COLO829 (cell line): ENCODE measurements around the gene CYSTM1.
A peak's percentile ranks its signal among the peaks of the same experiment; 100 is the strongest.

Experiments used
- DNase-seq: peaks from one replicate; pipeline ENCODE4 v3.0.0; 2012; ENCODE audit warnings: low spot score

CYSTM1 gene

GRCh38 chr5:140213370-140213983 lies 38.5 kb downstream of the CYSTM1 start:
- no peak for DNase-seq

- DNase-seq: no peak
Measured at GRCh38 chr5:140214831-140215230, 39.8 kb downstream of the CYSTM1 start.

GRCh38 chr5:140215276-140215675 lies 40.3 kb downstream of the CYSTM1 start:
- DNase-seq: no peak

GRCh38 chr5:140216478-140217074 lies 41.6 kb downstream of the CYSTM1 start:
- DNase-seq: no peak

- no peak for DNase-seq
Measured at GRCh38 chr5:140217299-140218026, 42.5 kb downstream of the CYSTM1 start.

DNA sequence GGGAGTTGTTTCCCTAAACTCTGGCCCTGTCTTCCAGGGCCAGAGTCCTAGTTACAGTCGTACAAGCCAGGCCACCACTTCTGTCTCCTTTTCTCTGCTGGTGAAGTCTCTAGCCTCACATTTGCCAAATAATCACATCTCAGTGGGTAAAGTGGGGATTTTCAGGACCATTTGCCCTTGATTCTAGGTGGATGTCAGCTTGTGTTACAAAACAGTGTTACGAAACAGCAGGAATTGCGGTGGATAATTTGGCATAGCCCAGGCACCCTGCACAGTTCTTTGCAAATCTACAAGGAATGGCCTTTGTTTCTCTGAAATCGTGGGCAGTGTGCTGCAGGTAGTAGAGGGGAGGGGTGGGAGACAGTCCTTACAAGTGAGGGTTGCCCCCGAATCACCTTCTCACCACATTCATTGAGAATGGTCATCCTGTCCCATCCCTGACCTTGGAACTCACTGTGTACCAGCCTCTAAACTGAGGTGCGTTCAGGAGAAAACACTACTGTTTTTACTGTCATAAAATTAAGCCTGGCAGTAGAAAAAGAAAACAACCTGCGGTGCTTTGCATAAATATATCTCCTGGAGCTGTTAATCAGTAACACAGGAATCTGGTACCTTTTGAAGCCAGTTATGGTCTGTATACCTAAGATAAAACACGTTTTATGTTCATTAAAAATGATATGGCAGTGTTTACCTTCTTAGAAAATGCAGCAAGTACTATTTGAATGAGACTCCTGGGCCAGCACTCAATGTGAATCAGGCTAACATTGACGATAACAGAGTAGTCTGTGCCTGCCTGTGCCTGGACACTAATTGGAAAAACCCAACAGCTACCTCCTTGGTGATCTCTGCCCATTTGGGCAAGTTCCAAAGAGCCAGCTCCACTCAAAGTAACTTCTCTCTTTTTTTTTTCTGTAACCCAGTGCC lies 44.3 kb downstream of the CYSTM1 start:
- DNase-seq: no peak

DNA sequence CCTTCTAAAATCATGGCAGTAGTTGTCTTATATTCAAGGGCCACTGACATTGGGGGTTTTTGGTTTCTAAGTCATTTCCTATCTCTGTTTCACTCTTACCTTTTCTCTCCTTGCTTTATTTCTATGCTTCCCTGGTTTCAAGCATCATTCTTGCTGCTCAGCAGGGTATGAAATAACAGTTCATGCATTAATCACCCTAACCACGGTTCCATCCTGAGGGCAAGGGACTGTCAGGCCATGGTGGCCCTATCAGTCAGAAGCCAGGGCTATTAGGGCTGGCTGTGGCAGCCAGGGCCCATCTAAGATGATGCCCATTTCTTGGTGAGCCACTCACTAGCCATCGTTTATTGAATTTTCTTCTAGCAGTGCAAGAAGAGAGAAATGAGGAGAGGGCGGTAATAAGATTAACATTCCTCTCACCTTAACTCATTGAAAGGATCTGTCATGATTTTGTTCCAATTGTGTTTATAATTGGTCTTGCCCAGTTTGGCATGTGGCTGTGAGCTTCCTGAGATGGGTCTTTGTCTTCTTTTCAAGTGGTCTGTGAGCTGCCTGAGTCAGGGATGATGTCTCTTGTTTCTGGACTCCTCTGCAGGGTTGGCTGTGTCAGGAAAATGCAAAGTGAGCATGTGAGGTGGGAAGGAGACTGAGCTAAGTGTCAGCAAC lies 45.2 kb downstream of the CYSTM1 start:
- peak; percentile 18 for DNase-seq

DNA sequence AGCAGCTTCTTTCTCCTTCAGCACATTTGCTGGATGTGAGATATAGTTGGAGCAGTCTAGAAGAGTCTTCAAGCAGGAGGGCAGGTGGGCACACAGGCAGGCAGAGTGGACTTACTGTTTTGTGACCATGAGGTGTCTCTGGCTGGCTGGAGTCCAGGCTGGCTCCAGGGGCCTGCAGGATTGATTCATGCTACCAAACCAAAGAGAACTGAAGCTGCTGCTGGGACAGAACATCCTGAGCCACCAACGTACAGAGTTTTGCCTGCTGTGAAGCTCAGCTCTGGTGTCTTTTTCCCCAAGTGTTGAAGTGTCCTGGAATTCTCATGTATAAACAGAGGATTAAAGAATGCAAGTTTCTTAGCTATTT lies 45.7 kb downstream of the CYSTM1 start:
- no peak for DNase-seq

GRCh38 chr5:140221697-140222223 lies 46.8 kb downstream of the CYSTM1 start:
- DNase-seq: peak; percentile 51

DNA sequence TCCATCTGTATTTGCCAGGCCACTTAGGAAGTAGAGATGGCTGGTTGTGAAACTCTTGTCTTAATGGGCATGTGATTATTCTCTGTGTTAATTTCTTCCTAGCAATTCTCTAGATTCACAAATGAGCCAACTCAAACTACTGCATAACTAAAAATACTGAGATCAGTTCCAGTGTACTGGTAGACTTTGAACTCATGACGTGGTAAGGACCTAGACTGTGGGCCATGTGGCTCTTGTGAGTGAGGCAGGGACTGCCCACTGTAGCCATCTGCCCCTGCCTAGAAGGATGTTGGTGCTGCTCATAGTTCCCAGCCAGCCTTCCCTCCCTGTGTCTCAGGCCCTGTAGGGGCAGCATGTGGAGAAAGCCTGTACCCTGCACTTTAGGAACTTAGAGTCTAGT lies 47.4 kb downstream of the CYSTM1 start:
- DNase-seq: no peak

- DNase-seq: no peak
Measured at GRCh38 chr5:140223567-140223966, 48.6 kb downstream of the CYSTM1 start.

DNA sequence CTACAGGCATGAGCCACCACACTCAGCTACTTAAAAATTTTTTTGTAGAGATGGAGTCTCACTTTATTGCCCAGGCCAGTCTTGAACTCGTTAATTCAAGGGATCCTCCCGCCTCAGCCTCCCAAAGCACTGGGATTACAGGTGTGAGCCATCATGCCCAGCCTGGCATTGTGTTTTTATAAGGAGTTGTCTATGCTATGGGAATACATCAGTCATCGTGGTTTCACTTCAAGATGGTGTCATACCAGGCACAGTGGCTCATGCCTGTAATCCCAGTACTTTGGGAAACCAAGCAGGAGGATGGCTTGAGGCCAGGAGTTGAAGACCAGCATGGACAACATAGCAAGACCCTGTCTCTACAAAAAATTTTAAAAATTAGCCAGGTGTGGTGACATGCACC lies 49.7 kb downstream of the CYSTM1 start:
- no peak for DNase-seq

GRCh38 chr5:140225396-140225795 lies 50.4 kb downstream of the CYSTM1 start:
- no peak for DNase-seq

DNA sequence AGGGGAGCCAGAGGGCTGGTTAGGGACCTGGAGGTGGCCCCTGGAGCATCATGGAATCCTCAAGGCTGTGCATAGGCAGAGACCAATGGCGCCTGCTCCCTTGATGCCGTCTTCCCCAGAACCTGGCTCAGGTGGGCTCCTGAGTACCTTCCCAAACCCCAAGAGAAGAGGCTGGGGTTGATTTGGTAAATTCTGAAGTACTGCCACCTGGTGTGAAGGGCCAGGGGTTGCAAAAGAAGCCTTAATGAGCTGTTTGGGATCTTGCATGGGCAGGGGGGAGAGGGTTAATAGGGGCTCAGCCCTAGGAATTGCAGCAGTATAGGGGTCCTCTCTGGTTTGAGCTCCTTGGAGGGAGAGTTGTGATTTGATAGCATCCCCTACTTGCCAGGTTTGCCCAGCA lies 52.1 kb downstream of the CYSTM1 start:
- DNase-seq: no peak

DNA sequence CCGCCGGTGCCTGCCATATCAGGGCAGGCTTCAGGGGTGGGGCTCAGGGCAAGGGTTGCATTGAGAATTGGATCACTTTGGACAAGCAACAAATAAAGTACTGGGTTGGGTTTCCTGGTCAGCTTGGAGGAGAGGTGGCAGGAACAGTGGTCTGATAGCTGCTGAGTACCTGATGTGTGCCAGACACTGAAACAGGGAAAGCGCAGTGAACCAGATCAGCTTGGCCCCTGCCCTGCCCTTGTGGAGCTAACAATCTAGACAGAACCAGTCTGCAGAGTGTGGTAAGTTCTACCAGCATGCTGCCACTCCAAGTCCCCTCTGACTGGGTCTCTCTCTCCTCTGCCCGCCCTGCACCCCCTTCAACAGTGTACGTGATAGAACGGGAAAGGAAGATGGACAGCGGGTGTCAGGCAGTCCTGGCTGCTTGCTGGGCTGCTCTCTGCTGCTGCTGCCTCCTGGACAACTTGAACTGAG lies 53.4 kb downstream of the CYSTM1 start:
- DNase-seq: no peak

DNA sequence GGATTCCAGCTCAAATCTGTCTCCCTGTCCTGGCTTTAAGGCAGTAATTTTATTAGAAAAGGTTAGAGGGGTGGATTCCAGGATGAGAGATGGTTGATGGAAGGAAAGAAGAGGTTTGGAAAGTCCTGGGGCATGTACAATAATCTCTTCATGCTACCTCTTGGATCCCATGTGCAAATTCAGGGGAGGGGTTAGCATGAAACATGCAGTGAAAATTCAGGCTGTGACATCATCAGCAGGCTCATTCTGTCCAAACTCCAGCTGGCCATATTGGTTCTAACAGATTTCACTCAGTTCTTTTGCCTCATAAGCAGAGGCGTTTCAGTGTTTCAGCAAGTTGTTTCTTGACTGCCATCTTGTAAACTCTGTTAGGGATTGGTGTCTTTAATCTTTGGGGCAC lies 55.4 kb downstream of the CYSTM1 start:
- DNase-seq: no peak

DNA sequence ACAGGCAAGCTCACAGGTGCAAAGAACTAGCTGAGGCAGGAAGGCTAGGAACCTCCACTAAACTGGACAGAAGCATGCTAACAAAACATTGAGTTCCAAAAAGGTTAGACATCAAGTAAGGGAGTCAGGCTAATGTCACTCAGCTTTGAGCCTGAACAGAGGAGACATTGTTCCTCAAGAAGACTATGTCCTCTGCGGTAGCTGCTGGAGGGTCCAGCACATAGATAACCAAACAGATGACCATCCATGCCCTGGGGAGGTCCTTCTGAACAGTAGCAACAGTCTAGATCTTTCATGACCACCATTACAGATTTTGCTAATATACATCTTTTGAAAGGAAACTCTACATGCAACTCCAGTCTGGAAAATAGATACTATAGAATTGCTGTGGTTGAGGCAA lies 57.7 kb downstream of the CYSTM1 start:
- DNase-seq: peak; percentile 20

GRCh38 chr5:140234377-140234989 lies 59.5 kb downstream of the CYSTM1 start:
- DNase-seq: no peak

DNA sequence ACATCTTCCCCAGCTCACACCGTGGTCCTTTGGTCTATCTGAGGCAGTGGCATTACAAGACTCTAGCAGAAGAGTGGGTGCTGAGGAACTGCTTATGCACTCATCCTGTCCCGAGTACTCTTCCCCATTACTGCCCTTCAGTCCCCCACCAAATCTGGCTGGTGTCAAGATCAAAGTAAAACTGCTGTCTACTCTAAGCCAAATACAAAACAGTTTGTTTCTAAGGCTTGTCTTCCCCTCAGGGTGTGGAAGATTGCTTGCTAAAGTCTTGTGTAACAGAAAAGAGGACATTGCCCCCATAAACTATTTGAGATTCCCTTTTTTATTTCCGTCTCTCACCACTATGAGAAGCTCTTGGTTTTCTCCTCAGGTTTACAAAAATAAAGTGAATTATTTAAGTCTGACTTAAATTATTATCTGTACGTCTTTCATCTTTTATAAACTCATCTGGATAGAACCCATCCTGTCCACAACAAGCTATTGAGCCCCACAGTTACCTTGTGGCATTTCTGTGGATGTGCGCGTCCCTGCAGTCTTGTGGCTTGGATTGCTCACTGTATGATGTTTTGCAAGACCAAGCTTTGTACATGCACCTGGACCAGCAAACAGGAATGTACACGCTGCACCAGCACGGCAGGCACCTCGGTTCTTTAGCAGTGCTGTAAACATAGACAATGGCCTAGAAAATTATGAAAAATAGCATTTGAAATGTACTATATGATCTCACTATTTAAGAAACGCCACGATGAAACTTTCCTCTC lies 61.0 kb downstream of the CYSTM1 start:
- DNase-seq: no peak

DNA sequence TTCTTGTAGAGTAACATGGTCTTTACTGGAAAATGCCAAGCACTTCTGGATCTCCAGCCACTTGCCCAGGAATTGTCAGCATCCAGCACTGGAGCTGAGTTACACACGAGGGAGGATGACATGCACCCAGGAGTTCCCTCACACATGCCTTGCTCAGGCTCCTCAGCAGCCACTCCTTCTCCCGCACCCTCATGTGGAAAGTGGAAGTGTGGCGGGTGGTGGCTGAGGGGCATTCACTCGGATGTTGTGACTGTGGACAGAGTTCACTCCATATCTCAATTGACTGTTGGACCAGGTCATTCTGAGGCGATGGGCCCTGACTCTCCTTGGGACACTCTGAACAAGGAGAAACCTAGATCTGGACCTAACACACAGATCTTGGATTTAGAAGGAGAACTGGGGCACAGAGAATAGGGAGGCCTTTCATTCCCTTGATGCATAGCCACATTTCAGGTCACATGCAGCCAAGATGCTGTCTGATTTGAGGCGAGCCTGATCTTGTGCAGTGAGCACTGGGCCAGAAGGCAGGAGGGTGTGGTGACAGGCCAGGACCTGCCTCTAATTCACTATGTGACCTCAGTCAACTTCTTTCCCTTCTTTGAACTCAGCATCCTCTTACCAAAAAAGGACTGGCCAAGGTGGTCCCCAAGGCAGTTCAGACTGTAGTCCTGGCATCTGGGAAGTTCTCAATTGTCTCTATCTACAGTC lies 62.1 kb downstream of the CYSTM1 start:
- DNase-seq: no peak
